Epidermal melanocyte (primary cell): ENCODE data around the gene ADAMTS18.

Source experiments
- DNase-seq: peaks from one replicate; pipeline ENCODE4 v3.0.0; 2011; ENCODE audit warnings: low spot score; ENCODE audit not compliant: insufficient read length

The ADAMTS18 gene

DNA sequence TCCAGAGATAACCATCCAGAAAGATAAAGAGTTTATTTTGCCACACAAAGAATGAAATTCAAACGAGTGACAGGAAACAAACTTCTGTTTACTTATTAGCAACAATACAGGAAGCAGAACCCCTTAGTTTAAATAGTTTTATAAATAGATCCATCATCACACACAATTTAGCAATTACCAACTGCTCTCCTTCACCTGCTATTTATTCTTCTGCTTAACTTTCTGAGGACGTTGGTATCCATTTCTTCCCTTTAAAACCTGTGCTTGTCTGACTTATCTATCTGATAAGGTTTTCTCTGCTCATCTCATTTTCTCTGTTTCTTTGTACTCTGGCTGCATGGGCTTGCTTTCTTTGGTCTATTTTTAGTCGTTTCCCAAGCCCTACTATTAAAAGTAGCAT, 4.3 kb upstream of the ADAMTS18 start:
- DNase-seq: no peak

DNA sequence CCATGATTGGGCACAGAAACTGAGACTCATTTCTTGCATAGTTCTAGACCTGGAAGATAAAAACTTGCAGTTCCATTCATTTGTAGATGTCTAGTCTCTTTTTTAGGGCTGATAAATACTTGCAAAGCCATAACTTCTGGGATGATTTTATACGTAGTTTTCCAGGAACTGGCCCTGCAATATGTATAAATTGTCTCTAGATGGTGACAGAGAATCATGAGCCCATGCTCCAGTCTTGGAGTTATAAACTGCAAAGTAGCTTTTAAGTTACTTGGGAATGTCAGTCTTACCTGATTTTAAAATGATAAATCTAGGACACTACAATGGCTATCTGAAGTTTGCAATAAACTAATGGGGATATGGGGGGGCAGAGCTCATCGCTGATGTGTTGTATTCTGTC, 3.0 kb upstream of the ADAMTS18 start:
- no peak for DNase-seq

DNA sequence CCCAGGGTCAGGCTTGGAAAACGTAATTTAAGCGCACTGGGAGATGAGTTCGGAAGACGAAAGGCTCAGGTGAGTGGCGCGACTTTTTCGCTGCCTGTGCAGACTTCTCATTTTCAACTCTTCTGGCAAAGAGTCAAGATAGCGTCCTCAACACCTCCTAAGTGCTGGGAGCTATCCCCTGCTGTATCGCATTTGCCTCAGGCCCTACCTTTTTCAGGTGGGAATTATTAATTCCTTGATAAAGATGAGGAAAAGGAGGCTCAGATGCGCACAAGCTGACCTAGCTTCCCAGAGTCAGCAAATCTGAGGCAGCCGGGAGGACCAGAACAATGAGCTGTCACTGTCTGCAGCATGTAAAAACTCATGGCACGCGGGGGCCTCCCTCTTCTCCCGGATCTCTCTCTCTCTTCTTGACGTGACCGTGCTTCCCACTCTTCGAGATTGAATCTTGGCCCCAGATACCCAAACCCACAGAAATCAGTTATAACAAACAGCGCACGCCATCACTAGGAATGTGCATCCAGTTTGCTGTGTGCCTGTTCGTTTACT, 512 bp upstream of the ADAMTS18 start:
- DNase-seq: no peak

DNA sequence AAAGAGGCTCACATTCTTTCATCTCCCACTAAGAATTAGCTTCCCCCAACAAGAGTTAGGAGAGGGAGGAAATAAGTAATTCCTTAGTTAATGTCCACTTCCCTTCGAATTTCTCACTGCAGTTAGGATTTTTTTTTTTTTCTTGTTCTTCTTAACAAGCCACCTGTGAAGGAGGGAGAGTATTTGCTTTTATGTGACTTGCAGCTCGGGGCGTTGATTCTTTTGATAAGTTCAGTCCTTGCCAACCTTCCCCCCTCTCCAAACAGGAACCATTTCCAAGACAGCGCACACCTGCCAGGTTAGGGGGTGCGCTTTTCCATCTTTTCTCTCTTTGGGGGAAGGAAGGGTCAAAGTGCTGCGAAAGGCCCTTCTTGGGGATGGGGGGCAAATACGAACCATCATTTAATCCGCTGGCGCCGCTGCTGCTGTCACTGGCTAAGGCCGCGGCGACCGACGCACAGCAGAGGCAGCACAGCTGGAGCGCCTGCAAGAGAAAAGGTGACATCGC, 758 bp downstream of the ADAMTS18 start:
- no peak for DNase-seq

DNA sequence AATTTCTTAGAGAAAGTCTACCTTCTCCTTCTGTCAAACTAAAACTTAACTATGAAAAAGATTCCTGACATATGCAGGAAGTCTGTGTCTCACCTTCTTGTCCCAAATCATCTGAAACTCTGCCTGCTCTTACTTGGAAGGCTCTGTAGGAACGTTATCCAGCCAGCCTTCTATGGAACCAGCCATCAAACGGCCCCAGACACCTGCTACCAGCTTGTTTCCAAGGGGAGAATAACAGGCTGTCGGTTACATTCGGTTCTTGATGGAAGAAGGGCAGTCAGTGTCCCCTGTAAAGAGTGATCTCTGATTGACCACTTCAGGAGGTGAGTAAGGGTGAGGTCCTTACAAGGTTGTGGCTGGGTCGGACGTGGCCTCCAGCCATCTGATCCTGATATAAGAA, 1.7 kb downstream of the ADAMTS18 start:
- no peak for DNase-seq

DNA sequence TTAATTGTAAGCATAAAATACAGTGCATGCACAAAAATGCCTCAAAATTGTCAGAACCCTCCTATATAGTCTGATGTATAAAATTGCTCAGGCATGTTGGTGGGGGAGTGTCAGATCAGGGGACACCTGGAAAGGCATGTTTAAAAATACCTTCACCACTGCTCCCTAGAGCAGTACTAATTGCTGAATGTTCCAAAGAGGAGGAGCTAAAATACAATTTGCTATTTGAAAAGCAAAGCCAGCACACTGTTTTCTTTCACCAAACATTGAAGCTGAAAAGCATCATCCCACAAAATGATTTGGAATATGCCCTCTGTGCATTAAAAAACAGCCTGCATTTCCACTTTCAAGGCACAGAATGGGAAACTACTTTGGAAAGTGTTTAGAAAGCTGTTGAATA, 2.6 kb downstream of the ADAMTS18 start:
- no peak for DNase-seq

DNA sequence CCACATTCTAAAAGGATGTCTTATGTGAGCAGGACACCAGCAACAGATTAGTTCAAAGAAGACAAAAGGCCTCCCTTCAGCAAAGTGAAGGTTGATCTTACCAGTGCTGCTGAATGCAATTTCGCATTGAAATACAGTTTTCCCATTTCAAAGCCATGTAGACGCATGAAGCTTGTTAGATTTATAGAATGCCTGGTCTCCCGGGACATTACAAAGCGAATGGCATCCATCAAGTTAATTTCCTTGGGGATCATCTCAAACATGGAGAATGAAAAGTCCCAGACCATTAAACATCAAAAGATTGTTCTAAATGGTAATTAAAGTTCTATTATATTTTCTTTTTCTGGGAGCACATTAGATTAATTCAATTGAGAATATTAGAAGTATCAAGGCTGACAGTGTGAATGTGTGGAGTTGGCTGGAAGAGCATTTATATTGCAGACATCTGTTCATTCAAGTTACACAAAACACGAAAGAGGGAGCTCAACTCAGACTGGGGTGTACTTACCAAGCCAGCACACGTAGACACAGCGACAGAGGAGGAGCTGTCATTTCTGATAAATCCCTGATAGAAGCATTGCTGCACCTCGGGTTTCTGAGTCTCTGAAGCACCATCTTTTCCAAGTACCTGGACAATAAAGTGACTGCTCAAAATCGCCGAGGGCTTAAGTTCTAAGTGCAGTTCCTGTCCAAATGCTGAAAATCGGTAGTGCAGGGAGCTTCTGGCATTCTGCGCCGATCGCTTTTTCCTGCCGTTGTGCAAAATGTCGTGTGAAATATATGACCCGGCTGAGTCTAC, 3.8 kb downstream of the ADAMTS18 start:
- no peak for DNase-seq

DNA sequence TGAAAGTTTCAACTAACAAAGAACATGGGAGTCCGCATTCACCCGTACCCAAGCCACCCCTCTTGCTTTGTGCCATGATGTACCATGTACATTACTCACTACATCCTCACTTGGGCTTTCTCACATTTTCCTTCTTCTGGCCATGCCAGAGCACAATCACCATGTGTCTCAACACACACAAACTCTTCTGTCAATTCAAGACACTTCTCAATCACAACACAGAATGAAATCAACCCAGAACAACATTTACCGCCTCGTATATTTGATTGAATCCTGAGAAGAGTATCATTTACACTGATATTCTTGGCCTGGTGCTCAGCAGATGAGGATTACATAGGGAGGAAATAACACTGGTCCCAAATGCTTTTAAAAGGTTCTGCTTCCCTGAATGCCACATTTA, 4.5 kb downstream of the ADAMTS18 start:
- DNase-seq: no peak

DNA sequence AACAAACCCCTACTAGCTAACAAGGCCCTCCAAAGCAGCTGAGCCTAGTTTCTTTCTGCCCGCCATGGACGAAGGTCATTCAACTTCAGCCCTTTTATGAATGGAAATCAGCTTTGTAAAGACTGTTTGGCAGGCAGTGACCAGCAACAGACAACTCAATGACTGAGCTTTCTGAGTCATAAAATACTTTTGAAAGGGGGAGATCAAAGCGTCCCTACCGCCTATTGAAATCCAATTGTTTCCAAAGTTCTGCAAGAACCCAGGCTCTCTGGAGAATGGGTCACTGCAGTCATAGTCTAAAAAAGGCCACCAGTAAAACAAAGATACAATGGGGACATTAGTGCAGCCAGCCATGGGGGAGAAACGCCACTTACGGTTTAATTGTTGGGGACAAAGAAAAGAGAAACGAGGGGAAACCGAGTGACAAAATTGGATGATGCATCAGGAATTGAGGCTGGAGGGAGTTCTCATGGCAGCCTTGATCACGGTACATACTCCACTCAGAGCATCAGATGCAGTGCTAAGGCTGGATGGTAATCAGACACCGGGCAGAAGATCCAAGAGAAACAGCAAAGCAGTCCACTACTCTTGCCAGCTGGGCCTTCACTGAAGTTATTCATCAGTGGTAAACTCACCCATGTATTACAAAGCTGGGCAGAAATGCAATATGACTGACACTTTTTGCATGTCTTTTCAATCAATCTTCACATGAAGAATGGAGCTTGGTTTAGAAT, 9.8 kb downstream of the ADAMTS18 start:
- no peak for DNase-seq

DNA sequence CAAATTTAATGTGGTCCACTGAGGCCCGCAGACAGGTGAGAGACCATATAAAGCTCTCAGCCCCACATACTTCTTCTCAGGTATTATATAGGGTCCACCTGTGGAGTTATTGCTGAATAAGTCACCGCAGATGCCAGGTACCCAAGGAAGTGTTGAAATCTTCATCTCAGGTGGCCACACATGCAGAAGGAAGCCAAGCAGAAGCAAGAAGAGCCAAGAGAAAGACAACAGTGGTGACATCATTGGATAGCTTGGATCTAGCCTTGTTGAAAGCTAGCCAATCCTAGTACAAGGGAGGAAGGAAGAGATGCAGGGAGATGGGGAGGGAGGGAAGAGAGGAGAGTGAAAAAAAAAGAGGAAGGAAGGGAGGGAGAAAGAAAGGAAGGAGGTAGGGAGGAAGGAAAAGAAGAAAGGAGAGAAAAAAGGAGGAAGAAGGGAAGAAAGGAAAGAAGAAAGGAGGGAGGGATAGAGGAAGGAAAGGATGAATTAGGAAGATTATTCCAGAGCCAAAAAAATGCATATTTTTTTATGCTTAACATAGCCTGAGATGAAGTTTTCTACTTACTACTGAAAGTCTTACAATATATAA, 12.5 kb downstream of the ADAMTS18 start:
- no peak for DNase-seq

DNA sequence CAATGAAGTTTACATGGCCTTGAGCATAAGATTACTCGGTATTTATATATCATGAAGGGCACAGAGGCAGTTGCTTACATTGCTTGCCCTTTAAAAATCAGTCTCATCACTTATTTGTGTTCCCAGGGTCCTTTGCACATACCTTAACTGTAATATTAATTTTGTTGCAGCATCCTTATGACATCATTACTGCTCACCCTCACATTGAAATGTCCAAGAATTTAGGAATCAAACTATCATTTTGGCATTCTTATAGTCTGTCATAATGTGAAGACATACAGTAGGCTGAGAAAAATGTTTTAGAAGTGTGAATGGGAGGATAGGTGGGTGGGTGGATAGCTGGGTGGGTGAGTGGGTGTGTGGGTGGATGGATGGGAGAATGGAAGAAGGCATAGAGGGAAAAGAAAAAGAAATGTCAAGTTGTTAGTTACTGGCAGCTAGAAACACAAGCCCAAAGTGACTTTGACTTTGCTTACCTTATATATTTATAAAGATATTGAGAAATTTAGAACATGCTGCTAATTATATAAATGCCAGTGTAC, 17.8 kb downstream of the ADAMTS18 start:
- DNase-seq: no peak

DNA sequence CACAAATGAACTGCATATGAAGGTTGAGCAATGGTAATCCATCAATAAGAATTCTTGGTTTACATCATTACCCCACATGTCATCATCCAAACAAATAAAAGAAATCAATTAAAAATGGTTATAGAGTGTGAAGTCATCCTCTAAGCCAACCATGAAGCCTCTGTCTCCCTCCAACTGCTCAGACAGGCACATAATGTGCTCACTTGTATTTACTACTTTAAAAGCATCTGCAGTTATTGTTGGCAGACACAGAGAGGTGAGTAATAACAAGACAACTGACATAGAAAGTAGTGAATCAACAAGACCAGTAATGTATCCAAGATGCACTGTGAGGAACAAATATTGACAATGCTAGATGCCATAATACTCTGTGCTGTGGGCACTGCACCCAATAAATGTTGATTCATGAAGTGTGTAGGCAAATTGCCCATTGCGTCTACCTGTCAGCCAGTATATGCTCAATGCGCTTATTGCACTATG, 20.0 kb downstream of the ADAMTS18 start:
- DNase-seq: no peak

DNA sequence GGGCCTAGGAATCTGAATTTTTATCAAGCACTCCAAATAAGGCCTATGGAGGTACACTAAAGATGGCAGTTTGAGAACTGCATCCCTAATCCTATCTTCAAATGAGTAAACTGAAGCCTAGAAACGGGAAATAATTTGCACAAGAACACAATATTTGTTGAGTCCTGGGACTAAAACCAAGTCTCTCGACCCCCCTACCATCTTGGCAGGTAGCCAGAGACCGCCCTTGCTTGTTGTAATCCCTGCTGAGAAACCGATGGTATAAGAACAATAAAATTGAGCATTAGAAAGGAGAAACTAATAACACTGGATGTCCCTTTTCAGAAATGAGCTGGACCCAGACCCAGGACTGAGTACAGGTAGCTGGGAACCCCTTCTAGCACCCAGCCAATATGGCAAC, 24.4 kb downstream of the ADAMTS18 start:
- no peak for DNase-seq

DNA sequence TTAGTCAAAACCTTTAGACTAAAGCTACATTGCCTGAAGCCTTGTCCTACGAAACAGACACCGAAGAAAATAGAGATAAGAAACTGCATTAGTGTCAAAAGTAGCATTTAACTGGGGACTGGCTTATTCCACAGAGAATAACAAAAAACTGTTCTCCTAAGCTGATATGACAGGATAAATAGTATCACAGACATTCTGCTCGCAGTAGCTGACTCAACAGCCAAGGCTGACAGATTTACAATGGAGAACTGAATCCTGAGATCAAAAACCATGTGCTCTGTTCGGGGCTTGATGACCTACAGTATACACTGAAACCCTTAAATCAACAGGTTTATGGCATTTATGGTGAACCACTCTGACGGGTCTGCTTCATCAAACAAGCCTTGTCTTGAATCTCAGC, 25.5 kb downstream of the ADAMTS18 start:
- no peak for DNase-seq

DNA sequence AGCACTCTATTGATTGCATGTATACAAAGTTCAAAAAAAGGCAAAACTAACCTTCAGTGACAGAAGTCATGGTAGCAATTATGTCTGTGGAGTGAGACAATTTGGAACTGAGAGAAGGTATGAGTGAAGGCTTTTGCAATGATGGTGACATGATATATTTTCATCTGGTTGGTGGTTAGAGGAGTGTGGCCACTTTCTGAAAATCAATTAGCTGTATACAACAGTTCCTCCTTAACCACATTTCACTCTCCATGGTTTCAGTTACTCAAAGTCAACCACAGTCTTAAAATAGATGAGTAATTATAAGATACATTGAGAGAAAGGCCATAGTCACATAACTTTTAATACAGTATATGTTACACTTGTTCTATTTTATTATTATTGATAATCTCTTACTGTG, 26.2 kb downstream of the ADAMTS18 start:
- DNase-seq: no peak

DNA sequence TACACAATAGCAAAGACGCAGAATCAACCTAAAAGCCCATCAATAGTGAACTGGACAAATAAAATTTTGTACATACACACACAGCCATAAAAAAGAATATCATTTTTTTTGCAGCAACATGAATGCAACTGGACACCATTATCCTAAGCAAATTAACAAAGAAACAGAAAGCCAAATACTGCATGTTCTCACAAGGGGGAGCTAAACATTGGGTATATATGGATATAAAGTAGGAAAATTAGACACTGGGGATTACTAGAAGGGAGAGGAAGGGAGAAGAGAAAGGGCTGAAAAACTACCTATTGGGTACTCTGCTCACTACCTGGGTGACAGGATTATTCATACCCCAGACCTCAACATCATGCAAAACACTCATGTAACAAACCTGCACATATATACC, 28.2 kb downstream of the ADAMTS18 start:
- no peak for DNase-seq

DNA sequence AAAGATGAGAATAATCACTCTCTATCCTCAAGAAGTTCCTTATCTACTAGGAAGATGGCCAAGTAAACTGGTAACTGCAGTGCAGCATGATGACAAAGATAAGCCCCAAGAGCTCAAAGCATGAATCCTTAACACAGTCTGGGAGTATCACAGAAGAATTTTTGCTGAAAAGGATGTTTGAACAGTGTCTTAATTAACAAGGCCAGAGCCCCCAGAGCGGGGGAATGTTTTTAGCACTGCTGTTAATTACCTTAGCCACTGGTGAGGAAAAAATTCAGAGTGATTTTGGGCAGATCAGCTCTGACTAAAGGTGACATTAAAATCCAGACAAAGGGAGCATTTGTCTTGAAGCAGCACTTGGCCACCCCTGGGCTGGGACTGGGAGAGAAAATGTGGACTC, 30.1 kb downstream of the ADAMTS18 start:
- DNase-seq: no peak

DNA sequence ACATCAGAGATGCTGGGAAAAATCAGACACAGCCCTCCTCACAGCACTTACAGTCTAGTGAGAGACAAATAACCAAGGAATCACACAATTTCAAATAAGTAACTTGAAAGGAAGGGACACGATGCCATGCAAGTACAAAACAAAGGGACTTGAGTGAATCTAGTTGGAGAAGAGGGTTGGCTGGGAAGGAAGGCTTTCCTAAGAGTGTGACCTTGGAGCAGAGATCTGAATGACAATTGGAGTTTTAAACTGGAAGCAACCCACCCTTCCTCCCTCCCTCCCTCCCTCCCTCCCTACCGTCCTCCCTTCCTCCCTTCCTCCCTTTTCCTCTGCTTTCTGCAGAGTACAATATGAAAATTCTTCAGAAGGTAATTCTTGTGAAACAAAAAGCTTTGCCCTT, 31.1 kb downstream of the ADAMTS18 start:
- DNase-seq: no peak

DNA sequence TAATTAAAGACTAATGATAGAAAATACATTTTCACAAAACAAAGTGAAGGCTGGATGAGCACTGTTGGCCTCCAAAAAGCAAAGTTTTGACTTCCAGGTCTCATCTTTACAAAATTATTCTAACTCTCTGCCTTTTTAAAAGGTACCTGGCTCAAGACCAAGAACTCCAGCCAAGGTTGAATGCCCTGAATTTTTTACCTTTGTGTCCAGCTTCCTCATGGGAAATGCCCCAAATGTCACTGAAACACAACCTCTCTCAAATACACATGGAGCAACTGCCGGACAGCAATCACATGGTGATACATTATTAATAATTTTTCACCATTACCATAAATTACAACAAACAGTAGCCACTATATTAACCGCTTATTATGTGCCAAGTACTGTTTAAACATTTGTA, 32.2 kb downstream of the ADAMTS18 start:
- DNase-seq: no peak

DNA sequence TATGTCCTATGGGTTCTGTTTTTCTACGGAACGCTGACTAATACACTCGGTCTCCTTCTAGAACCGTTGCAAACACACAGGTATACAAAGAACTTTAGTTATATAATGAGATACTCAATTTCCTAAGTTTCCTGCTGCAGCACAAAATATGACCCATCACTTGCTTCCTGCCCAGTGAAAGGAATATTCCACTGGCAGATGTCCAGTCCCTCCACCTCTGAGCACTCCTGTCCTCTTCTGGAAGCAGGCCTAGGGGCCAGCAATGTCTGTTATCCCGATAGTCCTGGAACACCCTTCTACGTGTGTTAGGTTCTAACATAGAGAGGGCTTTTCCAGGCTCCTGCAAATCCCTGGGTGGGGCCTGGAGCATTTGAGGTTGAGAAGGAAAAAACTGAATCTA, 32.7 kb downstream of the ADAMTS18 start:
- no peak for DNase-seq

DNA sequence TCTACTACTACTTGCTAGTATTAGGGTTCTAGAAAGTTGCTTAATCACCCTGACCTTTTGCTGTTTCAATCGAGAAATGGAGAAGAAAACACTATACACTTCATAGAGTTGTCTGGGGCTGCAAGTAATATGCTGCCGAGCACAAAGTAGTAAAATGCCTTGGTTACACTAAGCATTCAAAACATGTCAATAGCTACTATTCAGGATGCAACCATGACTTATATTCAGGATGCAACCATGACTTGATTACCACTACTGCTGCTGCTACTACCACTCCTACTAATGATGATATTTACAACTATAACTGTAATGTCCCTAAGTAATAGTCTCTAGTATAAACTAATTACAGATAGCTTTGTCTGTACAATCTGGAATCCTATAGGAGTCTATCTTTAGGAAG, 35.3 kb downstream of the ADAMTS18 start:
- DNase-seq: no peak

DNA sequence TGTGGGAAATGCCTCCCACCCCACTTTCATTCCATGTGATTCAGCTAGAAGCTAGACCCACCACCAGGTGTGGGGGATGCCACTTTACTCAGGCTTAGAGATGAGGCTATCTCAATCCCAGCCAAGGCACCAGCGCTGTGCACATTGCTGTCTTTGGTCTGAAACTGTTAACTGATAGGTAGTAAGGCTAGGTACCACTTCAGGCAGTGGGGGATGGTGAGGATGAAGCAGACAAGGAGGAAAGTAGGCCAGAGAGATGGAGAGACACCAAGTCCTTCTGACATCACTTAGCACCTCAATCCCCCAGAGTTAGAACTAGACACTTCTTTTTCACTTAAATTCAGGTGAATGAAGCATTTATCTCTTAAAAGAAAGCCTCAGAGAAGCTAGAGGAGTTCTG, 35.8 kb downstream of the ADAMTS18 start:
- DNase-seq: no peak
